Muscle of leg (tissue), 11 donors: Measurements from ENCODE around the gene TBC1D22A. TPM values are rescaled to one million over a fixed set of nuclear protein-coding genes. Genes with fewer than 3 reads are reported as not detected.

Experiments
- DNase-seq: peaks from one replicate; pipeline ENCODE4 v3.0.0; 2013
- H3K27ac ChIP-seq: one replicate; pipeline ENCODE4 v1.5.1; 2013; ENCODE audit warnings: mild to moderate bottlenecking, low read length, control low read depth
- H3K27me3 ChIP-seq: one replicate; pipeline ENCODE4 v1.6.1; 2013; ENCODE audit warnings: low read length; ENCODE audit not compliant: control insufficient read depth, insufficient read depth
- H3K36me3 ChIP-seq: one replicate; pipeline ENCODE4 v1.6.1; 2013; ENCODE audit warnings: low read length; ENCODE audit not compliant: control insufficient read depth, insufficient read depth
- H3K4me1 ChIP-seq: one replicate; pipeline ENCODE4 v1.6.1; 2013; ENCODE audit warnings: low read length; ENCODE audit not compliant: control insufficient read depth, insufficient read depth
- H3K4me3 ChIP-seq: one replicate; pipeline ENCODE4 v1.5.1; 2013; ENCODE audit warnings: low read length, control low read depth
- H3K9me3 ChIP-seq: replicated peaks from 2 replicates; pipeline ENCODE4 v1.6.1; 2013; ENCODE audit warnings: low read depth, low read length; ENCODE audit not compliant: control insufficient read depth
- WGBS: methylation state at CpG from one replicate; pipeline ENCODE4 v1.1.5; 2013; ENCODE audit warnings: missing lambda C conversion rate; ENCODE audit not compliant: insufficient coverage; 5-methylcytosine and 5-hydroxymethylcytosine counted together
- polyA plus RNA-seq, 8 donors: library from polyadenylated mRNA; unstranded; fragments of 120-200 nt; gene quantifications; one replicate each; pipeline versions ENCODE4 v1.2.1 to v1.2.3, GENCODE V29; 2013; ENCODE audit warnings: inconsistent platforms in 1 of 8, low replicate concordance in 1 of 8; ENCODE audit not compliant: insufficient read length in 8 of 8, insufficient read depth in 1 of 8
- total RNA-seq: library from RNA; stranded (reverse); fragments of 120-200 nt; gene quantifications from one replicate; pipeline ENCODE4 v1.2.4, GENCODE V29; 2013

The TBC1D22A gene
- total and polyA plus RNA-seq, 9 donors: 8.0 to 16.9 (median 15.6) TPM

- Histone ChIP-seq H3K4me1 (peaks cover 14% of the 10 kb centered on the region), H3K9me3 (no peaks in the 10 kb centered on the region), H3K4me3 (no peak overlapping the region), H3K36me3 (peaks cover 10% of the 10 kb centered on the region), H3K27me3 (no peaks in the 10 kb centered on the region), H3K27ac (no peak overlapping the region)
- 93% methylated on average over 12 of the region's 17 CpGs for WGBS
- DNase-seq: no peak
These were observed 83.8 kb downstream of the TBC1D22A start for GRCh38 chr22:46846150-46846831.

- H3K36me3 ChIP-seq: peaks cover 10% of the 10 kb centered on the region
- H3K27me3 ChIP-seq: no peaks in the 10 kb centered on the region
- WGBS: 88% methylated on average over 11 of the region's 12 CpGs
- no peak overlapping the region for H3K4me3 ChIP-seq
- H3K27ac ChIP-seq: no peak overlapping the region
- H3K4me1 ChIP-seq: peaks cover 14% of the 10 kb centered on the region
- no peak for DNase-seq
- no peaks in the 10 kb centered on the region for H3K9me3 ChIP-seq
These were observed 84.4 kb downstream of the TBC1D22A start for GRCh38 chr22:46846832-46847355.

GRCh38 chr22:46848197-46848596, 85.7 kb downstream of the TBC1D22A start:
- no peaks in the 10 kb centered on the region for H3K27me3 ChIP-seq
- no peaks in the 10 kb centered on the region for H3K9me3 ChIP-seq
- no peak for DNase-seq
- WGBS: 67% methylated on average over 6 of the region's 11 CpGs
- H3K4me3 ChIP-seq: no peak overlapping the region
- peaks cover 11% of the 10 kb centered on the region for H3K4me1 ChIP-seq
- no peak overlapping the region for H3K27ac ChIP-seq
- peaks cover 17% of the 10 kb centered on the region for H3K36me3 ChIP-seq

- Histone ChIP-seq H3K9me3 (no peaks in the 10 kb centered on the region), H3K36me3 (peaks cover 20% of the 10 kb centered on the region), H3K4me1 (peaks cover 9% of the 10 kb centered on the region), H3K4me3 (no peak overlapping the region), H3K27ac (no peak overlapping the region), H3K27me3 (no peaks in the 10 kb centered on the region)
- DNase-seq: no peak
- 83% methylated on average over 6 of the region's 6 CpGs for WGBS
These were observed 86.7 kb downstream of the TBC1D22A start for GRCh38 chr22:46849101-46849500.

- 71% methylated on average over 2 of the region's 6 CpGs for WGBS
These were observed 87.5 kb downstream of the TBC1D22A start for GRCh38 chr22:46849951-46850350.

GRCh38 chr22:46851311-46851710, 88.9 kb downstream of the TBC1D22A start:
- no peak for DNase-seq
- H3K4me1 ChIP-seq: no peaks in the 10 kb centered on the region
- H3K27ac ChIP-seq: no peak overlapping the region
- peaks cover 20% of the 10 kb centered on the region for H3K36me3 ChIP-seq
- no peak overlapping the region for H3K4me3 ChIP-seq
- H3K27me3 ChIP-seq: no peaks in the 10 kb centered on the region
- H3K9me3 ChIP-seq: no peaks in the 10 kb centered on the region
- WGBS: 98% methylated on average over 9 of the region's 9 CpGs

More at GRCh38 chr22:46849951-46850350, 87.5 kb downstream of the TBC1D22A start:
- DNase-seq: no peak
- Histone ChIP-seq H3K27ac (no peak overlapping the region), H3K36me3 (peaks cover 20% of the 10 kb centered on the region), H3K27me3 (no peaks in the 10 kb centered on the region), H3K4me1 (peaks cover 4% of the 10 kb centered on the region), H3K9me3 (no peaks in the 10 kb centered on the region), H3K4me3 (no peak overlapping the region)

- no peaks in the 10 kb centered on the region for H3K27me3 ChIP-seq
- no peak overlapping the region for H3K27ac ChIP-seq
- peaks cover 16% of the 10 kb centered on the region for H3K36me3 ChIP-seq
- 88% methylated on average over 6 of the region's 9 CpGs for WGBS
- DNase-seq: no peak
- no peaks in the 10 kb centered on the region for H3K4me1 ChIP-seq
- no peak overlapping the region for H3K4me3 ChIP-seq
- no peaks in the 10 kb centered on the region for H3K9me3 ChIP-seq
These were observed 89.5 kb downstream of the TBC1D22A start for GRCh38 chr22:46851941-46852340.

- WGBS: 92% methylated on average over 11 of the region's 14 CpGs
- Histone ChIP-seq H3K27me3 (no peaks in the 10 kb centered on the region), H3K9me3 (no peaks in the 10 kb centered on the region), H3K4me1 (no peaks in the 10 kb centered on the region), H3K27ac (no peak overlapping the region), H3K4me3 (no peak overlapping the region), H3K36me3 (peaks cover 9% of the 10 kb centered on the region)
- DNase-seq: no peak
These were observed 90.3 kb downstream of the TBC1D22A start for GRCh38 chr22:46852771-46853170.

- Histone ChIP-seq H3K36me3 (peaks cover 9% of the 10 kb centered on the region), H3K9me3 (peaks cover 1% of the 10 kb centered on the region), H3K27me3 (no peaks in the 10 kb centered on the region), H3K27ac (no peak overlapping the region), H3K4me1 (no peaks in the 10 kb centered on the region), H3K4me3 (no peak overlapping the region)
- DNase-seq: no peak
- WGBS: 82% methylated on average over 10 of the region's 16 CpGs
These were observed 90.7 kb downstream of the TBC1D22A start for GRCh38 chr22:46853191-46853590.

GRCh38 chr22:46854125-46854870, 91.8 kb downstream of the TBC1D22A start:
- Histone ChIP-seq H3K27me3 (no peaks in the 10 kb centered on the region), H3K36me3 (peaks cover 9% of the 10 kb centered on the region), H3K9me3 (peaks cover 4% of the 10 kb centered on the region), H3K27ac (no peak overlapping the region), H3K4me3 (no peak overlapping the region), H3K4me1 (no peaks in the 10 kb centered on the region)
- peak; percentile 78 for DNase-seq
- WGBS: 75% methylated on average over 14 of the region's 18 CpGs
